ENCODE results near the gene KCNK18.

Gene KCNK18

DNA sequence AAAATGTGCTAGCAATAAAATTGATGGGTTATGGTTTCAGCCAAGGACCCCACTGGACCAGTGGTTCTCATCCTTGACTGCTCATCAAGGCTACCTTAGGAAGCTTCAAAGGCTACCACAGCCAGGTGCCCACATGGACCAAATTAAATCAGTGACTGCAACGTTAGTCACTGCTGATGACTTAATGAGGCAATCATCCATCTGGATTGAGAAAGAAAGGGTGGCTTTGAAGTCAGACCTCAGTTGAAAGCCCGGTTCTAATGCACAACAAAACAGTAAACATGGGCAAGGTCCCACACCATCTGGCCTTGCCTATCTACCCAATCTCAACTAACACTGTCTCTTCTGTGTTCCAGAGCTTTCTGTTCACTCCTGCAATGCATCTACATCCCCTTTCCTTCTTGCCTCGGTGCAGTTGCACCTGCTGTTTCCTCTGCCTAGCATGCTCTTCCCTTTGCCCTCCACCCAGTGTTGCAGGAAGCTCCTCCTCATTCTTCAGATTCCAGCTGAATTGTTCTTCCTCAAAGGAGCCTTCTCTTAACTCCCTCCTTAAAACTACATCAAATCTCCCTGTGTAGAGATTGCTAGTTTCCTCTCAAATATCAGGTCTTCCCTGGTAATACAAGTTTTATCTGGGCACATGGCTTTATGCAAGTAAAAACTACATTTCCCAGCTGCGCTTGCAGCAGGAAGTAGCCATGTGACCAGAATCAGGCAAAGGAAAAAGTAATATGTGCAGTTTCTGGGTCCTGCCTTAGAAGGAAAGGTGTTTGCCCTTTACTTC lies 10.3 kb upstream of the KCNK18 start:
- TF ChIP-seq, protein P1, sequence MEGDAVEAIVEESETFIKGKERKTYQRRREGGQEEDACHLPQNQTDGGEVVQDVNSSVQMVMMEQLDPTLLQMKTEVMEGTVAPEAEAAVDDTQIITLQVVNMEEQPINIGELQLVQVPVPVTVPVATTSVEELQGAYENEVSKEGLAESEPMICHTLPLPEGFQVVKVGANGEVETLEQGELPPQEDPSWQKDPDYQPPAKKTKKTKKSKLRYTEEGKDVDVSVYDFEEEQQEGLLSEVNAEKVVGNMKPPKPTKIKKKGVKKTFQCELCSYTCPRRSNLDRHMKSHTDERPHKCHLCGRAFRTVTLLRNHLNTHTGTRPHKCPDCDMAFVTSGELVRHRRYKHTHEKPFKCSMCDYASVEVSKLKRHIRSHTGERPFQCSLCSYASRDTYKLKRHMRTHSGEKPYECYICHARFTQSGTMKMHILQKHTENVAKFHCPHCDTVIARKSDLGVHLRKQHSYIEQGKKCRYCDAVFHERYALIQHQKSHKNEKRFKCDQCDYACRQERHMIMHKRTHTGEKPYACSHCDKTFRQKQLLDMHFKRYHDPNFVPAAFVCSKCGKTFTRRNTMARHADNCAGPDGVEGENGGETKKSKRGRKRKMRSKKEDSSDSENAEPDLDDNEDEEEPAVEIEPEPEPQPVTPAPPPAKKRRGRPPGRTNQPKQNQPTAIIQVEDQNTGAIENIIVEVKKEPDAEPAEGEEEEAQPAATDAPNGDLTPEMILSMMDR (conservative IDR thresholded peaks at IDR 0.05; ENCODE audit: low read depth, low read length) = no peak
- peak; percentile 17 for DNase-seq (ENCODE audit: low read depth)
- H3K4me3 ChIP-seq (ENCODE audit: low read depth, low read length) = no peak overlapping the region

DNA sequence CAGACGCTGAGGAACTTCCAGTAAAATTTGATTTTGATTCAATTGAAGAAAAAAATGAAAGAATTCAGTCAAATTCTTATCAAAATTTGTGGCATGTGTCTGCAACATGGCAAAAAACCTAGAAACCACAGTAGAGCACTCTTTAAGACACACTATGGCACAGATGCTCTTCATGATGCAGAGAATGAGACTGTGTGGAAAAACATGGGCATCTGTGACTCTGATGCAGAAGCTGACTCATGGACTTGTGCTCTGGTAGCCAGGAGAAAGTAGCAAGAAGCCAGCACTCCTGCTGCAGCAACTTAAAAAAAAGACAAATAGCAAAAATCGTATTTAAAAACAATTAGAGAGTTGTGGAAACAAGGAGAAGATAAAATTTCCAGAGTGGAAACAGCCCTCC lies 8.9 kb upstream of the KCNK18 start:
- DNase-seq (ENCODE audit: low read depth) = no peak
- TF ChIP-seq, protein P1 (conservative IDR thresholded peaks at IDR 0.05; ENCODE audit: low read depth, low read length) = no peak
- H3K4me3 ChIP-seq (ENCODE audit: low read depth, low read length) = no peak overlapping the region

DNA sequence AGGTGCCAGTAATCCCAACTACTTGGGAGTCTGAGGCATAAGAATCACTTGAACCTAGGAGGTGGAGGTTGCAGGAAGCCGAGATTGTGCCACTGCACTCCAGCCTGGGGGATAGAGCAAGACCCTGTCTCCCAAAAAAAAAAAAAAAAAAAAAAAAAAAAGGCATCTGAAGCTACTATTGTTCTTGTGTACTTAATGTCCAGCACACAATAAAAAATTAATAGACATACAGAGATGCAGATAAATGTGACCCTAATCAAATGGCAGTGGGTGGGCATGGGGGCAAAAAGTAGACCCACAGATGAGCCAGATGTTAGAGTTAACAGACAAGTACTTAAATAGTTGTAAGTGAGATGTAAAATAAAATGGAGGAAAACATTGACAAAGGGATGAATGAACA lies 7.7 kb upstream of the KCNK18 start:
- H3K4me3 ChIP-seq (ENCODE audit: low read depth, low read length) = no peak overlapping the region
- no peak for DNase-seq (ENCODE audit: low read depth)
- TF ChIP-seq, protein P1 (conservative IDR thresholded peaks at IDR 0.05; ENCODE audit: low read depth, low read length) = no peak

DNA sequence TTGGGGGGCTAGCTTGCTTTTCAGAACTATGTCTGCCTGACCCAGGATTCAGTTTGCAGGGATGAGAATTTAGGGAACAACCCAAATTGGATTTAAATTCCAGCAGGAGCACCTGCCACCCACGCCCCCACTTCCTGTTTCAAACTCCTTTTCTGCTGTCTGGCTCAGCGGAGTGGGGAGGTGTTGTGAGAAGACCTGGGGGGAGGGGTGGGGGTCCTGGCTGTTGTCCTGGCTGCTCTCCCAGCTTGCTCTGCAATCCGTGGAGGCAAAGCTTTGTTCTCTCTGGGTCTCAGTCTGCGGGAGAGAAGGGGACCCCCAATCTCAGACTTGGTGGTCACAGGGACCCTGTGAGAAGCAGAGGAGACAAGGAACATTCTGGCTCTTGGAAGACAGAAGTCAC lies 799 bp downstream of the KCNK18 start:
- TF ChIP-seq, protein P1 (conservative IDR thresholded peaks at IDR 0.05; ENCODE audit: low read depth, low read length) = no peak
- no peak overlapping the region for H3K4me3 ChIP-seq (ENCODE audit: low read depth, low read length)
- DNase-seq (ENCODE audit: low read depth) = no peak

DNA sequence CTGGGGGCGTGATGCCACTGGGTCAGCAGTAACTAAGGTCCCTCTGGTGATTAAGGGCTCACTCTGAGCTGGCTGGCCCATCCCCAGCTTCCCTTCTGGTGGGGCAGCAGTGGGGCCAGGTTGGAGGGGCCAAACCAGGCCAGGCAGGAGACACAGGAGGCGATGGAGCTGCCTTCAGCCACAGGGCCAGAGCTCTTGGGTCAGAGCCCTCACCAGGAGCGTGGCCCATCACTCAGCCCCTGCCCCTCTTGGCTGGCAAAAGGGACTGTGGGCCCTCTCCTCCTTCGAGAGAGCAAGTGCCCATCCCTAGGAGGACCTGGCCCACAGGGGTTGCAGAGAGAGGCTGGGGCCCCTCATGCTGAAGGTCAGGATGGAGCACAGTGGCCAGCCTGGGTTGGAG lies 4.5 kb downstream of the KCNK18 start:
- TF ChIP-seq, protein P1 (conservative IDR thresholded peaks at IDR 0.05; ENCODE audit: low read depth, low read length) = no peak
- no peak for DNase-seq (ENCODE audit: low read depth)
- no peak overlapping the region for H3K4me3 ChIP-seq (ENCODE audit: low read depth, low read length)

DNA sequence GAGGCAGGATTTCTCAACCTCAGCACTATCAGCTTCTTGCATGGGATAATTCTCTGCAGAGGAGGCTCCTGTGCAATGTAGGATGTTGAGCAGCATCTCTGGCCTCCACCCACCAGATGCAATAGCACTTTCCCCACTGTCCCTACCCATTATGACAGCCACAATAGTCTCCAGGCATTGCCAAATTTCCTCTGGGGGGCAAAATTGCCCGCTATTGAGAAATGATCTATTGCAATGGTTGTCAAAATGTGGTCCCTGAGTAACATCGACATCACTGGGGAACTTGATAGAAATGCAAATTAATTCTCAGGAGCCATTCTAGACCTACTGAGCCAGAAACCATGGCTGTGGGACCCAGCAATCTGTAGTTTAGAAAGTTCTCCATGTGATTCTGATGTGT lies 7.0 kb downstream of the KCNK18 start:
- no peak for DNase-seq (ENCODE audit: low read depth)
- TF ChIP-seq, protein P1 (conservative IDR thresholded peaks at IDR 0.05; ENCODE audit: low read depth, low read length) = no peak
- H3K4me3 ChIP-seq (ENCODE audit: low read depth, low read length) = no peak overlapping the region

DNA sequence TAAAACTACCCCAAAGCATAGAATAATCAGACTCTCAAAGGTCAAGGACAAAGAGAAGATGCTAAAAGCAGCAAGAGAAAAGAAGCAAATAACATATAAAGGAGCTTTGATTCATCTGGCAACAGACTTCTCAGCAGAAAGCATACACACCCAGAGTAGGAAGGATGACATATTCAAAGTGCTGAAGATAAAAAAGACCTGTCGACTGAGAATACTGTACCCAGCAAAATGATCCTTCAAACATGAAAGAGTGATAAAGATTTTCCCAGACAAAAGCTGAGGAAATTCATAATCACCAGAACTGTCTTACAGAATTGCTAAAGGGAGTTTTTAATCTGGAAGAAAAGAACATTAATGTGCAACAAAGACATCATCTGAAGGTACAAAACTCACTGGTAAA lies 14.9 kb downstream of the KCNK18 start:
- no peak for DNase-seq (ENCODE audit: low read depth)
- TF ChIP-seq, protein P1 (conservative IDR thresholded peaks at IDR 0.05; ENCODE audit: low read depth, low read length) = no peak
- no peak overlapping the region for H3K4me3 ChIP-seq (ENCODE audit: low read depth, low read length)

All from choroid plexus epithelial cell (primary cell).